GM18861 (cell line): Measurements from ENCODE around the gene RBM38.

Experiments used
- ATAC-seq: cut with Tn5 transposase; IDR thresholded peaks from one replicate; pipeline ENCODE4 v1.9.1; 2021; ENCODE audit not compliant: unreplicated experiment

RBM38 gene

GRCh38 chr20:57449398-57450354, 58.5 kb downstream of the RBM38 start:
- no peak for ATAC-seq

- ATAC-seq: peak; percentile 67
These were observed 59.2 kb downstream of the RBM38 start for GRCh38 chr20:57450419-57450818.

DNA sequence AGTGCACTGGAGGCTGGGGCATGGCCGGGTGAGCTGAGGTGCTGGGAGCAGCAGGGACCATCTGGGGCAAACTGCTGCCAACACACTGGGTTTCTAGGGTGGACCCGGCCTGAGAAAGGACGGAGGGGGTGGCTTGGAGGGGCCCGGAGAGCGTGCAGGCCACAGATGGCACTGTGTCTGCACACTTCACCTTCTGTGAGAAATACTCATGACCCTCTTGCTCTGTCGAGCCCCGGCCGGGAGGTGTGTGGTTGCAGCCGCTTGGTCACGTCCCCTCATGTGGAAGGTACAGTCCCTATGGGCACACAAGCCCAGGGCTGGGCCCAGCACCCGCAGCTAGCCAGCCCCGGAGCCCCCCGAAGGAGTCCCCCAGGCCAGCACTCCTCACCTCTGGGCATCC, 59.7 kb downstream of the RBM38 start:
- peak; percentile 32 for ATAC-seq

GRCh38 chr20:57451431-57451794, 60.2 kb downstream of the RBM38 start:
- ATAC-seq: no peak

DNA sequence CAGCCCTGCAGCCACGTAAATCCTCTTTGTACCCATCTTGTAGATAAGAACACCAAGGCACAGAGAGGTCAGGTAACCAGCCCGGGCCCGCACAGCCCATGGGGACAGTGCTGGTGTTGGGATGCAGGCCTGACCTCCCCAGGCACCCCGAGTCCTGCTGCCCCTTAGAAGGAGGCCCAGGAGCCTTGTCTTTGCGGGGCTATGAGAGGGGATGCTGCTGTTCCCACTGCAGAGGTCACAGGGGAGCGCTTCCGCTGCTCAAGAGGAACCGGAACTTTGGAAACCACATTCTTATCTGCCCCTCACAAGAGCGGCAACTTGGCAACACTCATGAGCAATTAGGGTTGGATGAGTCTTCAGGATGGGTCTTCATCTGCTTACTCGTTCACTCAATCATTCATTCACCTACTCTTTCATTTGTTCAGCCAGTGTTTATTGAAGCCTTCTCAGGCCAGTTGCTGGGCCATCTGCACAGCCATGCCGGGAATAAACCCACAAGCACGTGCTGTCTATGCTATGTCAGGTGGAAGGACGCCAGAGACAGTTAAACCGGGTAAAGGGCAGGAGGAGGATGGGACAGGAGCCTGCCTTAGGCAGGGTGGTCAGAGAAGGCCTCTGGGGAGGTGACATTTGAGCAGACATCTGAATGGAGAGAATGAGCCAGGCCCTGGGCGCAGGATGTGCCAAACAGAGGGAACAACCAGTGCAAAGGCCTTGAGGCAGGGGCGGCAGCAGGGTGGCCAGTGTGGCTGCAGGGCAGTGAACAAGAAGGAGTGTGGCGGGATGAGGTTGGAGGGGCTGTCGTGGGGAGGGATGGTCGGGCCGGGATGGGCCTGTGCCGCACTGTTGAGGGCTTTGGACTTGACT, 60.8 kb downstream of the RBM38 start:
- no peak for ATAC-seq

DNA sequence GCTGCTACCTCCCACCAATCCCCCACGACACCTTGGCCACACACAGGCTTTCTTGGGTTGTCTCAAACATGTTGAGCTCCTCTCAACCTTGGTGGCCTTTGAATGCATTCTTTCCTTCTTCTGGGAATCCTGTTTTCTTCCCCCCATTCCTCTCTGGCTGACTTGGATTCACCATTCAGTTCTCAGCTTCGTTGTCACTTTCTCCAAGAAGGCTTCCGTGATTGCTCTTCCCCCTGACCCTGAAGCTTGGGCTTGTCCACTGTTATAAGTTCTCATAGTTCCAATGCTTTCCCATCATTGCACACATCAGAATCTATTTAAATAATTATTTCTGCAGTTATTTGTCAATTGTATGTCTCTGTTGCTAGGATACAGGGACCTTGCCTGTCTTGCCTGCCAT, 64.2 kb downstream of the RBM38 start:
- no peak for ATAC-seq

- no peak for ATAC-seq
These were observed 64.9 kb downstream of the RBM38 start for GRCh38 chr20:57456116-57456515.

- no peak for ATAC-seq
These were observed 66.3 kb downstream of the RBM38 start for GRCh38 chr20:57457243-57458095.

DNA sequence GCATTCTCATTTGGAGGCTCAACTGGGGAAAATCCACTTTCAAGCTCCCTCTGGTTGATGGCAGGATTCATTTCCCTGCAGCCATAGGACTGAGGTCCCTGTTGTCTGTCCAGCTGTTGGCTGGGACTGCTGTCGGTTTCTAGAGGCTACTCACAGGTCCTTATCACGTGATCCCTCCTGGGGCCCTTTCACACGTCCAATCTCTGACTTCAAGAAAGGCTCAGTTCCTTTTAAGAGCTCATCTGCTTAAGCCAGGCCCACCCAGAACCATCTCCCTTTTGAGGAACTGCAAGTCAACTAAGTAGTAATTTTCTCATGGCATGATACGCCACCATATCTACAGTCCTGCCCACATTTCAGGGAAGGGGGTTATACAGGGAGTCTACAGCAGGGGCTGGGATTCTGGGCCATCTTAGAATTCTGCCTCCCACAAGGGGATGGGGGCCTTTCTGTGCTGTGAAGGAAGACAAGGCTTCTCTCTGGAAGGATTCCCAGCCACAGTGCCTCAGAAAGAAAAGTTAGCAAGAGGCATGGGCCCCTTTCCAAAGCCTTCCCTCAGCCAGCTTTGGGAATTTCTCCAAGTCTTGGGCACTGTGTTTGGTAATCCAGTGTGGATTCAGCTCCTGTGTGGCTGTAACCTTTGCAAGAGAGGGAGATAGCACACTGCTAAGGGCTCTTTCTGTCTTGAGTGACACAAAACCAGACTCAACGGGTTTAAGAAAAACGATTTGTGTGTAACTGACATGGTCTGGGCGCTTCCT, 67.4 kb downstream of the RBM38 start:
- no peak for ATAC-seq
